B cell (primary cell): Measurements from ENCODE around the gene SNCB.

Experiments used
- CTCF ChIP-seq: fragments of 200-600 bp; IDR thresholded peaks from one replicate; pipeline ENCODE4 v1.8.0; 2022; ENCODE audit warnings: antibody characterized with exemption, mild to moderate bottlenecking
- EZH2 ChIP-seq: IDR thresholded peaks from 2 replicates; pipeline ENCODE4 v1.6.1; 2012; ENCODE audit warnings: borderline replicate concordance, low read depth, mild to moderate bottlenecking, moderate library complexity, low read length; ENCODE audit not compliant: insufficient read depth, poor library complexity, severe bottlenecking

GRCh38 chr5:176611435-176611834, 18.9 kb downstream of the SNCB start:
- TF ChIP-seq CTCF (no peak), EZH2 (no peak)
